Activated naive CD8-positive, alpha-beta T cell treated with anti-CD3 and anti-CD28 coated beads for 36 hours (primary cell): Measurements from ENCODE around the gene PDCD7. TPM values are rescaled to one million over a fixed set of nuclear protein-coding genes. Genes with fewer than 3 reads are reported as not detected.
"Not testable (repeated sequence)": the region's sequence is repeated elsewhere in the genome, so short reads cannot be mapped to it uniquely, and the experiment has no call there.

Experiments
- DNase-seq: peaks from one replicate; pipeline ENCODE4 v3.0.0; 2021
- H3K27ac Mint-ChIP-seq: one replicate; pipeline ENCODE4 v1.8.0; 2022; ENCODE audit warnings: mild to moderate bottlenecking, moderate library complexity, mixed read lengths
- H3K27me3 Mint-ChIP-seq: one replicate; pipeline ENCODE4 v1.8.0; 2022; ENCODE audit warnings: mild to moderate bottlenecking, mixed read lengths
- H3K36me3 Mint-ChIP-seq: one replicate; pipeline ENCODE4 v1.8.0; 2021; ENCODE audit warnings: mild to moderate bottlenecking, mixed read lengths
- H3K4me1 Mint-ChIP-seq: one replicate; pipeline ENCODE4 v1.8.0; 2021; ENCODE audit warnings: mixed read lengths
- H3K4me3 Mint-ChIP-seq: one replicate; pipeline ENCODE4 v1.8.0; 2022; ENCODE audit warnings: mild to moderate bottlenecking, moderate library complexity, mixed read lengths
- H3K9me3 Mint-ChIP-seq: one replicate; pipeline ENCODE4 v1.8.0; 2022; ENCODE audit warnings: mixed read lengths
- total RNA-seq, 2 experiments: library from RNA; stranded (reverse); gene quantifications; one replicate each; pipeline ENCODE4 v1.2.3, GENCODE V29; 2021

The PDCD7 gene
- total RNA-seq, 2 experiments from 2014 or later: 33.1 to 34.3 TPM

DNA sequence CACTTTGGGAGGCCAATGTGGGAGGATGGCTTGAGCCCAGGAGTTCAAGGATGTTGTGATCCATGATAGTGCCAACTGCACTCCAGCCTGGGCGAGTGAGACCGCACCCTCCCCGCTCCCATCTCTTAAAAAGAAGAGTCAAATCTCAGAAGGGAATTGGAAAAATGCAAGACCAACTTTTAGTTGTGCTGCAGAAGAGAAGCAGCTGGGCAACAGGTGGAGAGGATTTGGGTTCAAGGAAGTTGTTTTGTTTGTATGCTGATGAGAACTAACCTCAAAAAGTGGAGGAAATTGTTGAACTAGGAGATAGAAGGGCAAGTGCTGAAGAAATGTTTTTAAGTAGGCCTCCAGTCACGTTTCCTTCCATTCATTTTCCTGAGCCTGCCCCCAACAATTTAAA is 12.8 kb upstream of the PDCD7 start:
- Mint-ChIP-seq H3K4me1 (no peaks in the 10 kb centered on the region), H3K27ac (no peak overlapping the region)
- DNase-seq: no peak

DNA sequence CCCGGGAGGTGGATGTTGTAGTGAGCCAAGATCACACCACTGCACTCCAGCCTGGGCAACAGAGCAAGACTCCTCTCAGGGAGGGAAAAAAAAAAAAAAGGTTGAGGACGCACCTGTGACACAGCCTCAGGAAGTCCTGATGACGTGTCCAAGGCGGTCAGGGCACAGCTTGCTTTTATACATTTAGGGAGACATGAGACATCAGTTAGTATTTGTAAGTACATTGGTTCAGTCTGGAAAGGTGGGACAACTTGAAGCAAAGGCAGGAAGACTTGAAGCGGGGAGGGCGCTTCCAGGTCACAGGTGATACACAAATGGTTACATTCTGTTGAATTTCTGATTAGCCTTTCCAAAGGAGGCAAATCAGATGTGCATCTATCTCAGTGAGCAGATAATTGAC is 5.0 kb upstream of the PDCD7 start:
- not testable (repeated sequence) for H3K4me1 Mint-ChIP-seq, H3K36me3 Mint-ChIP-seq, H3K9me3 Mint-ChIP-seq, H3K27ac Mint-ChIP-seq, DNase-seq, H3K27me3 Mint-ChIP-seq, H3K4me3 Mint-ChIP-seq

More for the DNA sequence above, 12.8 kb upstream of the PDCD7 start:
- Mint-ChIP-seq H3K9me3 (no peaks in the 10 kb centered on the region), H3K36me3 (peaks cover 7% of the 10 kb centered on the region), H3K4me3 (no peak overlapping the region), H3K27me3 (no peaks in the 10 kb centered on the region)

DNA sequence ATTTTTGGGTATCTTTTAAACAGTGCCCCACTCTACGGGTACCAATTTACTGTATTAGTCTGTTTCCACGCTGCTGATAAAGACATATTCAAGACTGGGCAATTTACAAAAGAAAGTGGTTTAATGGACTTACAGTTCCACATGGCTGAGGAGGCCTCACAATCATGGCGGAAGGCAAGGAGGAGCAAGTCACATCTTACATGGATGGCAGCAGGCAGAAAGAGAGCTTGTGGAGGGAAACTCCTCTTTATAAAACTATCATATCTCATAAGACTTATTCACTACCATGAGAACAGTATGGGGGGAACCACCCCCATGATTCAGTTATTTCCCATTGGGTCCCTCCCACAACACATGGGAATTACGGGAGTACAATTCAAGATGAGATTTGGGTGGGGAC is 4.3 kb upstream of the PDCD7 start:
- DNase-seq, H3K27ac Mint-ChIP-seq, H3K4me3 Mint-ChIP-seq, H3K4me1 Mint-ChIP-seq, H3K27me3 Mint-ChIP-seq, H3K9me3 Mint-ChIP-seq, H3K36me3 Mint-ChIP-seq: not testable (repeated sequence)

GRCh38 chr15:65137089-65137488 is 3.5 kb upstream of the PDCD7 start:
- not testable (repeated sequence) for H3K36me3 Mint-ChIP-seq, DNase-seq, H3K4me1 Mint-ChIP-seq, H3K9me3 Mint-ChIP-seq, H3K4me3 Mint-ChIP-seq, H3K27me3 Mint-ChIP-seq, H3K27ac Mint-ChIP-seq

- Mint-ChIP-seq H3K27me3 (no peaks in the 10 kb centered on the region), H3K4me3 (peak overlapping the region; percentile 88)
Observed at GRCh38 chr15:65134538-65134937, 930 bp upstream of the PDCD7 start.

GRCh38 chr15:65132878-65133547 is 595 bp downstream of the PDCD7 start:
- H3K36me3 Mint-ChIP-seq: peaks cover 14% of the 10 kb centered on the region
- peak overlapping the region; percentile 76 for H3K27ac Mint-ChIP-seq
- H3K27me3 Mint-ChIP-seq: no peaks in the 10 kb centered on the region
- peaks cover 8% of the 10 kb centered on the region for H3K9me3 Mint-ChIP-seq
- peaks cover 33% of the 10 kb centered on the region for H3K4me1 Mint-ChIP-seq
- H3K4me3 Mint-ChIP-seq: peak overlapping the region; percentile 87
- peak; percentile 39 for DNase-seq

More at GRCh38 chr15:65134538-65134937, 930 bp upstream of the PDCD7 start:
- Mint-ChIP-seq H3K9me3 (peaks cover 8% of the 10 kb centered on the region), H3K4me1 (peaks cover 22% of the 10 kb centered on the region), H3K27ac (peak overlapping the region; percentile 87), H3K36me3 (peaks cover 12% of the 10 kb centered on the region)
- no peak for DNase-seq

DNA sequence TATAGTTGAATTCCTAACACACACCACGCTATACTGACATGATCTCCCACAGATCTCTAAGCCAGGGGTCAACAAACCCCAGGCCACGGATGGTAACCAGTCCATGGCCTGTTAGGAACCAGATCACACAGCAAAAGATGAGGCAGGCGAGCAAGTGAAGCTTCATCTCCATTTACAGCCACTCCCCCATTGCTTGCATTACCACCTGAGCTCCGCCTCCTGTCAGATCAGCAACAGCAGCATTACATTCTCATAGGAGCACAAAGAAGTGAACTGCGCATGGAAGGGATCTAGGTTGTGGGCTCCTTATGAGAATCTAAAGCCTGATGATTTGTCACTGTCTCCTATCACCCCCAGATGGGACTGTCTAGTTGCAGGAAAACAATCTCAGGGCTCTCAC is 2.7 kb downstream of the PDCD7 start:
- DNase-seq: no peak
- H3K4me3 Mint-ChIP-seq: peak overlapping the region; percentile 26
- H3K27me3 Mint-ChIP-seq: no peaks in the 10 kb centered on the region
- H3K27ac Mint-ChIP-seq: no peak overlapping the region
- H3K9me3 Mint-ChIP-seq: no peaks in the 10 kb centered on the region
- H3K4me1 Mint-ChIP-seq: peaks cover 39% of the 10 kb centered on the region
- peaks cover 17% of the 10 kb centered on the region for H3K36me3 Mint-ChIP-seq

- no peak for DNase-seq
- Mint-ChIP-seq H3K27ac (no peak overlapping the region), H3K9me3 (no peaks in the 10 kb centered on the region), H3K36me3 (peaks cover 25% of the 10 kb centered on the region), H3K27me3 (no peaks in the 10 kb centered on the region), H3K4me1 (no peaks in the 10 kb centered on the region), H3K4me3 (no peak overlapping the region)
Observed at GRCh38 chr15:65115542-65115941, 18.1 kb downstream of the PDCD7 start.

DNA sequence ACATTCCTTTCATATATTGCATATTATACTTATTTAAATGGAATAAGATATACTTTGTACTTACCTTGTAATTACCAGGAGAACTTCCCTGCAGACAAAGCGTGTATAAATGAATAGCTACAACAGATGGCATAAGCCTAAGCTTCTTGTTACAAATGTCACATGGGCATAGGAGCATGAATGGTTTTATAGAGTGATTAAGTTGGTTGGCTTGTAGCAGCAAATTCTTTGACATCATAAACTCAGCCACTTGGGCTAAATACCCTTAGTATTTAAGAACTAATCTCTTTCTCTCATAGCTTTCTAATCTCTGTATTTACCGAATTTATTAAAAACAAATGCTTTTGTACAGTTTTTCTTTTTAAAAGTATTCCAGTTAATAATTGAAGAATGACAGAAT is 18.5 kb downstream of the PDCD7 start, which contains the start of gene UBAP1L:
TSS of gene UBAP1L (minus strand) at position 115 of the 400 bp plus-strand sequence. CDS start 8,985 bp downstream, outside the sequence.
- no peak within 1 kb of the TSS for H3K27ac Mint-ChIP-seq
- peaks cover 25% of the 10 kb centered on the region for H3K36me3 Mint-ChIP-seq
- H3K4me1 Mint-ChIP-seq: no peaks in the 10 kb centered on the region
- no peak for DNase-seq
- H3K9me3 Mint-ChIP-seq: no peaks in the 10 kb centered on the region
- H3K27me3 Mint-ChIP-seq: no peaks in the 10 kb centered on the region
- no peak within 1 kb of the TSS for H3K4me3 Mint-ChIP-seq

GRCh38 chr15:65110676-65111292 is 22.8 kb downstream of the PDCD7 start:
- peaks cover 3% of the 10 kb centered on the region for H3K4me1 Mint-ChIP-seq
- no peaks in the 10 kb centered on the region for H3K9me3 Mint-ChIP-seq
- H3K27ac Mint-ChIP-seq: no peak overlapping the region
- peaks cover 15% of the 10 kb centered on the region for H3K36me3 Mint-ChIP-seq
- no peak overlapping the region for H3K4me3 Mint-ChIP-seq
- DNase-seq: no peak
- no peaks in the 10 kb centered on the region for H3K27me3 Mint-ChIP-seq

- H3K9me3 Mint-ChIP-seq: no peaks in the 10 kb centered on the region
- peaks cover 7% of the 10 kb centered on the region for H3K4me1 Mint-ChIP-seq
- H3K27me3 Mint-ChIP-seq: no peaks in the 10 kb centered on the region
- H3K4me3 Mint-ChIP-seq: no peak overlapping the region
- DNase-seq: no peak
- peaks cover 12% of the 10 kb centered on the region for H3K36me3 Mint-ChIP-seq
- no peak overlapping the region for H3K27ac Mint-ChIP-seq
Observed at GRCh38 chr15:65106011-65106590, 27.5 kb downstream of the PDCD7 start.

DNA sequence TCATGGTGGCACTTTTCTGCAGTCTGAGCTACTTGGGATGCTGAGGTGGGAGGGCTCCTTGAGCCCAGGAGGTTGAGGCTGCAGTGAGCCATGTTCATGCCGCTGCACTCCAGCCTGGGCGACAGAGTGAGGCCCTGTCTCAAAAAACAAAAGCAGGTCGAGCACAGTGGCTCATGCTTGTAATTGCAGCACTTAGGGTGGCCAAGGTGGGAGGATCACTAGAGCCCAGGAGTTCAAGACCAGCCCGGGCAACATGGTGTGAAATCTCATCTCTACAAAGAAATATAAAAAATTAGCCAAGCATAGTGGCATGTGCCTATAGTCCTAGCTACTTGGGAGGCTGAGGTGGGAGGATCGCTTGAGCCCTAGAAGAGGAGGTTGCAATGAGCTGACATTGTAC is 28.6 kb downstream of the PDCD7 start:
- Mint-ChIP-seq H3K9me3 (no peaks in the 10 kb centered on the region), H3K36me3 (peaks cover 9% of the 10 kb centered on the region), H3K4me3 (no peak overlapping the region), H3K27ac (no peak overlapping the region), H3K4me1 (peaks cover 7% of the 10 kb centered on the region), H3K27me3 (no peaks in the 10 kb centered on the region)
- no peak for DNase-seq

DNA sequence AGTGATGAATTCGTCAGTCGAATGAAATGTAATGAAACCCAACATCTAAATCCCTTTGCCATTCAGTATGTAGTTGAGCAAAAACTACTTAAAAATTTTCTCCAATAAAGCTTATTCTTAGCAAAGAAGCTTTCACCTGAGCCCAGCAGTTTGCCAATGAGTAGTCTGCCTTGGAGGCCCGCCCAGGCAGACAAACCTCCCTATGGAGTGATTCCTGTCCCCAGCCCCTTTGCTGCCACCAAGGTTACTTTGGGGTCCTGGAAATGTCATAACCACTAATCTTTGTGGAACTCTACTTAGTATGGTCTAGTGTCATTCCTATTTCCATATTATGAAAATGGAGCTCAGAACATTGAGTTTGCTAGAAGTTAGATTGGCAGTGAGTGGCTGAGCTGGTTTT is 30.7 kb downstream of the PDCD7 start:
- no peak overlapping the region for H3K4me3 Mint-ChIP-seq

GRCh38 chr15:65101891-65102708 is 31.5 kb downstream of the PDCD7 start:
- no peak for DNase-seq
- peaks cover 7% of the 10 kb centered on the region for H3K4me1 Mint-ChIP-seq
- H3K27ac Mint-ChIP-seq: no peak overlapping the region
- no peaks in the 10 kb centered on the region for H3K27me3 Mint-ChIP-seq
- no peak overlapping the region for H3K4me3 Mint-ChIP-seq
- H3K36me3 Mint-ChIP-seq: peaks cover 6% of the 10 kb centered on the region
- H3K9me3 Mint-ChIP-seq: no peaks in the 10 kb centered on the region

More for the DNA sequence above, 30.7 kb downstream of the PDCD7 start:
- Mint-ChIP-seq H3K36me3 (peaks cover 7% of the 10 kb centered on the region), H3K9me3 (no peaks in the 10 kb centered on the region), H3K4me1 (peaks cover 7% of the 10 kb centered on the region), H3K27me3 (no peaks in the 10 kb centered on the region), H3K27ac (no peak overlapping the region)
- no peak for DNase-seq

GRCh38 chr15:65101411-65101890 is 32.2 kb downstream of the PDCD7 start:
- Mint-ChIP-seq H3K4me1 (peaks cover 7% of the 10 kb centered on the region), H3K9me3 (no peaks in the 10 kb centered on the region), H3K27me3 (no peaks in the 10 kb centered on the region), H3K36me3 (peaks cover 5% of the 10 kb centered on the region), H3K27ac (no peak overlapping the region), H3K4me3 (no peak overlapping the region)
- DNase-seq: peak; percentile 54
